ENCODE results near the gene KRT79. TPM values are rescaled to one million over a fixed set of nuclear protein-coding genes. Genes with fewer than 3 reads are reported as not detected.

The KRT79 gene
- total and polyA plus RNA-seq, 2 experiments from 2014 or later: not detected

GRCh38 chr12:52799505-52800211 is 34.5 kb downstream of the KRT79 start:
- no peak for TF ChIP-seq CTCF (IDR thresholded peaks at IDR 0.05; ENCODE audit: low read depth, low read length)
- no peak for DNase-seq (ENCODE audit: low read depth in 1 of 2, low spot score in 1 of 2)
- H3K36me3 ChIP-seq: no peaks in the 10 kb centered on the region
- H3K4me3 ChIP-seq: no peak overlapping the region
- no peaks in the 10 kb centered on the region for H3K9me3 ChIP-seq (ENCODE audit: low read depth)
- H3K27me3 ChIP-seq: peaks cover 4% of the 10 kb centered on the region
- no peaks in the 10 kb centered on the region for H3K4me1 ChIP-seq (ENCODE audit: low read depth)
- no peak overlapping the region for H3K27ac ChIP-seq

- Histone ChIP-seq H3K4me3 (no peak overlapping the region), H3K4me1 (ENCODE audit: low read depth) (no peaks in the 10 kb centered on the region), H3K36me3 (no peaks in the 10 kb centered on the region), H3K27ac (no peak overlapping the region), H3K27me3 (peaks cover 4% of the 10 kb centered on the region), H3K9me3 (ENCODE audit: low read depth) (no peaks in the 10 kb centered on the region)
- TF ChIP-seq CTCF (IDR thresholded peaks at IDR 0.05; ENCODE audit: low read depth, low read length): no peak
- no peak for DNase-seq (ENCODE audit: low read depth in 1 of 2, low spot score in 1 of 2)
These were observed 35.2 kb downstream of the KRT79 start for GRCh38 chr12:52798671-52799504.

- H3K27ac ChIP-seq: no peak overlapping the region
- no peaks in the 10 kb centered on the region for H3K36me3 ChIP-seq
- H3K4me3 ChIP-seq: no peak overlapping the region
- no peak for TF ChIP-seq CTCF (IDR thresholded peaks at IDR 0.05; ENCODE audit: low read depth, low read length)
- peaks cover 8% of the 10 kb centered on the region for H3K27me3 ChIP-seq
- DNase-seq (ENCODE audit: low read depth in 1 of 2, low spot score in 1 of 2): no peak
- no peaks in the 10 kb centered on the region for H3K4me1 ChIP-seq (ENCODE audit: low read depth)
- H3K9me3 ChIP-seq (ENCODE audit: low read depth): no peaks in the 10 kb centered on the region
These were observed 36.0 kb downstream of the KRT79 start for GRCh38 chr12:52798003-52798670.

- peaks cover 14% of the 10 kb centered on the region for H3K27me3 ChIP-seq
- TF ChIP-seq CTCF (IDR thresholded peaks at IDR 0.05; ENCODE audit: low read depth, low read length): no peak
- no peaks in the 10 kb centered on the region for H3K9me3 ChIP-seq (ENCODE audit: low read depth)
- no peak for DNase-seq (ENCODE audit: low read depth in 1 of 2, low spot score in 1 of 2)
- no peaks in the 10 kb centered on the region for H3K36me3 ChIP-seq
- H3K4me1 ChIP-seq (ENCODE audit: low read depth): no peaks in the 10 kb centered on the region
- H3K4me3 ChIP-seq: no peak overlapping the region
- no peak overlapping the region for H3K27ac ChIP-seq
These were observed 36.6 kb downstream of the KRT79 start for GRCh38 chr12:52797529-52797894.

GRCh38 chr12:52796839-52797528 is 37.1 kb downstream of the KRT79 start:
- peaks cover 18% of the 10 kb centered on the region for H3K27me3 ChIP-seq
- H3K36me3 ChIP-seq: no peaks in the 10 kb centered on the region
- no peak overlapping the region for H3K4me3 ChIP-seq
- no peak for TF ChIP-seq CTCF (IDR thresholded peaks at IDR 0.05; ENCODE audit: low read depth, low read length)
- DNase-seq (ENCODE audit: low read depth in 1 of 2, low spot score in 1 of 2): no peak
- no peaks in the 10 kb centered on the region for H3K9me3 ChIP-seq (ENCODE audit: low read depth)
- H3K27ac ChIP-seq: no peak overlapping the region
- H3K4me1 ChIP-seq (ENCODE audit: low read depth): no peaks in the 10 kb centered on the region
